AG08396 (cell line): Measurements from ENCODE around the gene COA6.
"Not testable (repeated sequence)": the region's sequence is repeated elsewhere in the genome, so short reads cannot be mapped to it uniquely, and the experiment has no call there.

Experiments used
- DNase-seq: peaks from one replicate; pipeline ENCODE4 v3.0.0; 2012; ENCODE audit warnings: low spot score, mixed read lengths

Gene COA6, protein sequence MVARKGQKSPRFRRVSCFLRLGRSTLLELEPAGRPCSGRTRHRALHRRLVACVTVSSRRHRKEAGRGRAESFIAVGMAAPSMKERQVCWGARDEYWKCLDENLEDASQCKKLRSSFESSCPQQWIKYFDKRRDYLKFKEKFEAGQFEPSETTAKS

DNA sequence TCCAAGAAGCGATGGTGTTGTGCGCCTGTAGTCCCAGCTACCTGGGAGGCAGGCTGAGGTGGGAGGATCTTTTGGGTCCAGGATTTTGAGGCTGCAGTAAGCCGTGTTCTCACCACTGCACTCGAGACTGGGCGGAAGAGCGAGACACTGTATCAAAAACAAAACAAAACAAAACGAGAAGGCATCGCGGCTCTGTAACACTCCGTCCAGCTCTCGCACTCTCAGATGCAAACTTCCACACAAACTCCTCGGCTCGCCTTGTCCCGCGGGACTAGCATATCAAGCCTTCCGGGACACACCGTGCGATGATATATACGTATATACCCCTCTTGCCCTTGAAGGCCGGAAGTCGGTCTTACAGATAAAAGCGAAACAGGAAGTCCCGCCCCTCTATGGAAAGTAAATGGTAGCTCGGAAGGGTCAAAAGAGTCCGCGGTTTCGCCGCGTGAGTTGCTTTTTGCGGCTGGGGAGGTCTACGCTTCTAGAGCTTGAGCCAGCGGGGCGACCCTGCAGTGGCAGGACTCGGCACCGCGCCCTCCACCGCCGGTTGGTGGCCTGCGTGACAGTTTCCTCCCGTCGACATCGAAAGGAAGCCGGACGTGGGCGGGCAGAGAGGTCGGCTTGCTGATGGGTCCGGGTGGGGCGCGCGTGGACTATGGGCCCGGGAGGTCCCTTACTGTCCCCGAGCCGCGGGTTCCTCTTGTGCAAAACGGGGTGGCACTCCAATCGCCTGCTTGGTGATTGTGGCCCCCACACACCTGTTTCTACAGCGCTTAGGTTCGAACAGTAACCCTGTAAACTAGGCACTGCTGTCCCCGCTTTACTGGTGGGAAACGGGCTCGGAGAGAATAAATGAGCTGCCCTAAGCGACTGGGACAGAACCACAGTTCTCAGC is at the start of gene COA6:
COA6 (plus strand) TSS at position 393 of the 895 bp plus-strand sequence; CDS start at position 404, 11 bp downstream.
- DNase-seq, result peak; percentile 86

DNA sequence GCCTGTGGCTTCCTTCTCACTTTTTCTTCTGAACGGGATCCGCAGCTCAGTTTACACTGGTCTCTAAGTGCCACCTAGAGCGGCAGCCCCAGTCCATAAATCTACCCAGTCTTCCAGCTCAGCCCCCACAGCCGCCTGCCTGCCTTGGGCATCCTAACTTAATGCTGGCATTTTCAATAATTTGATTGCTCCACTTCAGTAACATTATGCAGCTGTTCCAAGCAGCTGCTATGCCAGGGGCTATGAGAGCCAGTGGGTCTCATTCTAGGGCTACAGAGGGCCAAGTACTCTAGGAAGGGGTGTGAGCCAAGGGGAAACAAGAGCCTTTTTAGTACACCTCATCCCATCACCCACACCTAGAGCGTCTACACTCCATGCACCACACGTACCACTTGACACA is 48.4 kb upstream of the COA6 start:
- DNase-seq, result no peak

DNA sequence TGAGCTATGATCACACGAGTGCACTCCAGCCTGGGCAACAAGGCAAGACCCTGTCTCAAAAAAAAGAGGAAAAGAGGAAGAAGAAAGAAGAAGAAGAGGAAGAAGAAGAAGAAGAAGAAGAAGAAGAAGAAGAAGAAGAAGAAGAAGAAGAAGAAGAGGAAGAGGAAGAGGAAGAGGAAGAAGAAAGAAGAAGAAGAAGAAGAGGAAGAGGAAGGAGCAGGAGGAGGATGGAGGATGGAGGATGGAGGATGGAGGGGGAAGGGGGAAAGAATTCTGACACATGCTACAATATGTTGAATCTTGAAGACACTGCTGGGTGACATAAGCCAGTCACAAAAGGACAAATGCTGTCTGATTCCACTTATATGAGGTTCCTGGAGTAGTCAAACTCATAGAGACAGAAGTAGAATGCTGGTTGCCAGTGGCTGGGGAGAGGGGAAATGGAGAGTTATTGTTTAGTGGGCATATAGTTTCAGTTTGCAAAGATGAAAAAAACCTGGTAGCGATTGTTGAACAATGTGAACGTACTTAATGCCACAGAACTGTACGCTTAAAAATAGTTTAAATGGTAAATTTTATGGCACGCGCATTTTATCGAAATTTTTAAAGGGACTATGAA is 47.3 kb upstream of the COA6 start:
- no peak for DNase-seq

DNA sequence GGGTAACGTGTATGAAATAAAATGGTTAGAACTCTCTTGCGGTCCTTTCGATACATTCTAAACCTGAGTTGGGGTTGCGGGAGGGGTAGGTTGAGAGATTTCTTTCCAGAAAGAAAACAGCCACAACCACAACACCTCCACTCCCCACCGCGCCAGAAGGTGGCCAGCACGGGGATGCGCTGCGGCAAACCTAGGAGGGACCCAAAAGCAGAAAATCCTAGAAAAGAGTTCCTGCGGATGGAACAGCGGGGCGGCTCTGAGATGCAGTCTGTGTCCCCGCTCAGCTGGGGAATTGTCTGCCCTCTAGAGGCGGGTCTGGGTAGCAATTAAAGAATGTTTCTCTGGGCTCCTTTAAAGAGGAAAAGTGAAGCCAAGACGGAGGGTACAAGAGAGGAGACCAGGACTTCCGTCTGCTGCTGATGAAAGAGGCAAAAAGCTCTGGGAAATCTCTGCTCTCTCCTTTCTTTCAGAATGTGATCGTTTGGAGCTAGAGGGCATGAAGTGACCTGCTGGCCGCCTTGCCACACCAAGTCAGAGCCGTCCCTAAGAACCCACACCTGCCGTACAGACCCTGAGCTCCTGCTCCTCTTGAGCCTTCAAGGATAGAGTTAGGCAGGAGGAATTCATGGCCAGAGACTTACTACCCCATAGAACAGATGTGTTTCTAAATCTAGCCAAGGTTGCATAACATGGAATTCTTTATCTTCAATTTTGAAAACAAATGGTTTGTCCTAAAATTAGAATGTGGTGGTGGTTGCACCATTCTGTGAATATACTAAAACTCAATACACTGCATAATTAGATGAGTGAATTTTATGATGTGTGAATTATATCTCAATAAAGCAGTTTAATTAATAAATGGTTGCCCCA is 46.5 kb upstream of the COA6 start:
- DNase-seq, result peak; percentile 63

DNA sequence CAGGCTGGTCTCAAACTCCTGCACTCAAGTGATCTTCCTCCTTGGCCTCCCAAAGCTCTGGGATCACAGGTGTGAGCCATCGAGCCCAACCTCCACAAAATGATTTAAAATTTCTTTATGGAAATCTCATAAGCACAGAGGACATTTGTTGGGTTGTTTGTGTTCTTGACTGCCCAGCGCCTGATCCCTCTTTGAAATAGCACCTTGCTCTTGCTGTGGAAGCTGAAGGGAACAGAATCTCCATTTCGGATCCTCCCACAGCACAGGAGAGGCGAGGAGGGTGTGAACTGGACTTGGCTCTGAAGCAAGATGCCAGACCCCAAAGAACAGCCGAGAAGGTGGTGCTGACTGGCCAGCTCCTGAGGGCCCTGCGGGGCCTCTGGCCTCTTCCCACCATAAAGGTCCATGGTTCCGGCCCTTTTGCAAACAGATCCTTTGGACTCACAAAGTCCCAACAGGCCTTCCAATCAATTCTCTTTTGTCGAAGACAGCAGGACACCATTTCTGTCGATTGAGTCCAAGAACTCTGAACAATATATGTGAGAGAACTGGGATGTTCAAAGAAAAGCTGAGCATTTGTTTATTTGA is 45.6 kb upstream of the COA6 start:
- no peak for DNase-seq

DNA sequence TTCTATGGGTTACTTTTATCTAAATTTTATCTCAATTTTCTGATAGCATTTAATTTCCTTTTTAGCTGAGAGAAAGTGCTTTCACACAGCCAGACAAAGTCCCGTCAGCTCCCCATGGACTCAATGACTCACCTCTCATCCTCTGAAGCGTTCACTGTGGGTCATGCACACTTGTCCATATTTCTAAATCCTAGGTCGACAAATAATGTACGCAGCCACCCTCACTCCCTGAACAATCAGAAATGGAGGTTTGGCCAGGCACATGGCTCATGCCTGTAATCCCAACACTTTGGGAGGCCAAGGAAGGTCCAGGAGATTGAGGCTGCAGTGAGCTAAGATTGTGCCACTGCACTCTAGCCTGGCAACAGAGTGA is 42.4 kb upstream of the COA6 start:
- no peak for DNase-seq

DNA sequence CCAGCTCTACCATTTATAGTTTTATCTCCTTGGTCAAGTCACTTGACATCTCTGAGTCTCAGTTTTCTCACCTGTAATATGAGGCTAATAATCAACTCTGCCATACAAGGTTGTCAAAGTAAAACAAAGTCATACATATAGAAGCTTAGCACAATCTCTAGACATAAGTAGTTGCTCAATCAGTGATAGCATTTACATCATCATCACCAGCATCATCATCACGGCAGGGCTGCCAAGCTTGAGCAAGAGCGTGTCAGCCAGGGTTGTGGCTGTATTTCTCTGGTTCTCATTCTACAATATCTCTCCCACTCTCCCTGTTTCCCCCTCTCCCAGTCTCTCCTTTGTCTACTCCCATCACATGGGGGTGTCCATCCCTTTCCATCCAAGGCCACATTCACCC is 41.7 kb upstream of the COA6 start:
- DNase-seq, result no peak

DNA sequence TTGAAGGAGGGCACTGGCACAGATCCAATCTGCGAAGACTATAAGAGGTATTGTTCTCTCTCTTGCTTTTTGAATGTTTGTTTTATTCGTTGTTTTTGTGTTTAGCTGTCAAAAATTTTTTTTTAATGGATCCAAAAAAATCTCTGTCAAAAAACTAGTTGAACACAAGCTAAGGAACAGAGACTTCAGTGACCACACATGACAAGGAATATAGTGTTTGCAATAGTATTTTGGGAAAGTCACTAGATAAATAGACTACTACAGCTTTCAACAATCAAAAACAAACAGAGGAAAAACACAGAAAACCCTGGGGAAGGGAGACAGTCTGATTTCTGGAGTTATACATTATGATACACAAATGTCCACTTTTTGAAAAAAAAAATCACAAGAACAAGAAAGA is 36.9 kb upstream of the COA6 start:
- no peak for DNase-seq

DNA sequence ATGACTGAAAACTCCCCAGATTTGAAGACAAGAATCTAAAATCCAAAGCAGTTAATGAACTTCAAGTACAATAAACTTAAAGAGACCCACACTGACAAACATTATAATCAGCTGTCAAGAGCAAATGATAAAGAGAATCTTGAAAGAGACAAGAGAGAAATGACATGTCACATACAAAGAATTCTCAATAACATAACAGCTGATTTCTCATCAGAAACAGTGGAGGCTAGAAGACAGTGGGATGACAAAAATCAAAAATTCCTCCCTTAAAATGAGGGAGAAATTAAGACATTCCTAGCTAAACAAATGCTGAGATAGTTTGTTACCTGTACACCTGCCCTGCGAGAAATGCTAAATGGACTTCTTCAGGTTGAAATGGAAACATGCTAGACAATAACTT is 36.0 kb upstream of the COA6 start:
- no peak for DNase-seq

DNA sequence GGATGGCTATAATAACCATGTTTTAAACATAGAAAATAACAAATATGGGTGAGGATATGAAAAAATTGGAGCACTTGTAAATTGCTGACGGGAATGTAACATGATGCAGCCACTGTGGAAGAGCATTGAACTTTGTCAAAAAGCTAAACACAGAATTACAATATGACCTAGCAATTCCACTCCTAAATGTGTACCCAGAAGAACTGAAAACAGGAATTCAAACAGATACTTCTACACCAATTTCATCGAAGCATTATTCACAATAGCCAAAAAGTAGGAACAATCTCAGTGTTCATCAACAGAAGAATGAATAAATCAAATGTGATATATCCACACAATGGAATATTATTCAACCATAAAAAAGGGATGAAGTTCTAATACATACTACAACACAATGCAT is 32.7 kb upstream of the COA6 start:
- DNase-seq, result no peak

DNA sequence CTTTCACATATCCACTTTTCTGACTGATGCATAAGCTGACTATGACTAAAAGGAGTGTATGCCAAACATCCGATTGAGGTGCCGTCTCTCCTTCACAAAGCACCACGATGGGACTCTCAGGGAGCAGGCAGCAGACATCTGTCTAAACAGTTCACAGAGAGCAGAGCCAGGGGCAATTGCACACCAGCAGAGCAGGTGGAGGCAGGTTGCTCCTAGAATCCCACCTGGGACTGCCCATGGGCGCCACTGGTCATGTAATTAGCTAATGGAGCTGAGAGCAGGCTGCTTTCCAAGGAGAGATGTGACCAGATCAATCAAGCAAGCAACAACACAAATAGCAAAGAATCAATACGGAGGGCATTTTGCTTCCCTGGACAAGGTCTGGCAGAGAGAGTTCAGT is 30.5 kb upstream of the COA6 start:
- no peak for DNase-seq

DNA sequence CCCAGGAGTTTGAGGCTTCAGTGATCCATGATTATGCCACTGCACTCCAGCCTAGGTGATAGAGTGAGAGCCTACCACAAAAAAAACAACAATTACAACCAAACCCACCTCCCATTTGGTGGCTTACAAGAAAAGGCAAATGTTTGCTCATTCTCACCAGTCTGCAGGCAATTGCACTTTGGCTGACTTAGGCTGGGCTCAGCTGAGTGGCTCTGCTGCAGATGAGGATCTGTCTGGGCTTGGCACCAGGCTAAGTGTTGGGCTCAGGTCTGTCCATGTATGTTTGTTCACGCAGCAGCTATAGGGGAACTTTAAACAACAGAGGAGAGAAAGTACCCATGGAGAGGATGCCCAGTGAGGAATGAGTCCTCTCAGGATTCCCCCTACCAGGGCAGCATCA is 28.0 kb upstream of the COA6 start:
- no peak for DNase-seq

DNA sequence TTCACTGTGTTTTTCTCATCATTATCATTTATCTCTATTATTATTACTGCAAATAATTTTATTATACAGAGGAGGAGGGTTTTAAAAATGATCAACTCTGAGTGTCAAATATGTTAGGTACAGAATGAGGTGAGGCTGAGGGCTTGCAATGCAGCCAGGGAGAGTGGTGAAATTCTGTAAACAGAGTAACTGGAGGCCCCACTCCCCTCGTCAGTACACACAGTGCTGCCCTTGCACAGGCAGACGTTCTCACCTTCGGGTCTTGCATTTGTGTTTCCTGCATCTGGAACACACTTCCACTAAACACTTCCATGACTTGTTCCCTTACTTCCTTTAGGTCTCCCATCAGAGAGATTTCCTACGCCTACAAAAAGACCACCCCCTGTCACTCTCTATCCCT is 24.3 kb upstream of the COA6 start:
- DNase-seq, result no peak

DNA sequence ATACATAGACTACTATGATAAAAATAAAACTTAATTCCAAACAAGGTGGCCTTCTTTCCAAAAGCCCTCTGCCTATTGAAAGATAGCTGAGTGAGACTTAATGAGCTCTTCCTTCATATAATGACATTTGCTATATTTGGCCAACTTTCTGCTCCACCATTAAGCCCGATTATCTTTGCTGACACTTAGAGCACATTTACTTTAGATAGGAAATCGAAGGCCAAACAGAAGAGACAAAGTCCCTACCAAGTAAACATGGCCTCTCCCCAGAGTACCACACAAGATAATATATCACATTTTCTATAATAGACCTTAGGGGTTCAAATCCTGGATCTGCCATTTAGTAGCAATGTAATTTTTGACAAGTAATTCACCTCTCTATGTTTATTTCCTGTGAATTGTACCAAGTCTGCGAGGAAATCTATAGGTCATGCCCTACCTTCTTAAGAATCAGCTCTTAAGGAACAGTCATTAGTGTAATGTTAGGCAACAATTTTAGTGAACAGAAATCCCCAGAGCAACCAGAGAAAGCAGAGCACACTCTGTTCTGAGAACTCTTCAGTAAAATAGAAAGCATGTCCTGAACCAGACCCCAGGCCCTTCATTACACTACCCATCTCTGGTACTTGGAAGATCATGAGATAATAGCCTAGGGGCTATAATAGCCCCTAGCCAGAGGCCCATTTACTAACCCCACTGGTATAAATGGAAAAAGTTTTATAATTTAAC is 17.3 kb upstream of the COA6 start:
- no peak for DNase-seq

DNA sequence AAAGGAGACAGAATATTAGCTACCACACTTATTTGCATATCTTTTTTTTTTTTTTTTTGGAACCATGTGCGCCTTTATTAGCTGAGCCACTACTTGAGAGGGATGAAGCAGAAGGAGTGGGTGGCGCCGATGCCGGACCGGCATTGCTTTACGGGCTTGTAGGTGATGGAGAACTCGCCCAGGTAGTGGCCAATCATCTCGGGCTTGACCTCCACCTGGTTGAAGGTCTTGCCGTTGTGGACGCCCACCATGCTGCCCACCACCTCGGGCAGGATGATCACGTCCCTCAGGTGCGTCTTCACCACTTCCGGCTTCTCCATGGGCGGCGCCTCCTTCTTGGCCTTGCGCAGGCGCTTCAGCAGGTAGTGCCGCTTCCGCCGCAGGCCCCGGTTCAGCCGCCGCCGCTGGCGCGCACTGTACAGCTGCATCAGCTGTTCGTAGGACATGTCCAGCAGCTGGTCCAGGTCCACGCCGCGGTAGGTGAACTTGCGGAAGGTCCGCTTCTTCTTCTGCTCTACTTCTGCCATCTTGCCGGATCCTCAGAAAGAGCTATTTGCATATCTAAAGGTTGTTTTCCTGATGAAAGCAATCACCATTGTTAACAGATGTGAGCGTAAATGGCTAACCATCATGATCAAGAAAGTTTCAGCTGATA is 16.5 kb upstream of the COA6 start:
- not testable (repeated sequence) for DNase-seq

DNA sequence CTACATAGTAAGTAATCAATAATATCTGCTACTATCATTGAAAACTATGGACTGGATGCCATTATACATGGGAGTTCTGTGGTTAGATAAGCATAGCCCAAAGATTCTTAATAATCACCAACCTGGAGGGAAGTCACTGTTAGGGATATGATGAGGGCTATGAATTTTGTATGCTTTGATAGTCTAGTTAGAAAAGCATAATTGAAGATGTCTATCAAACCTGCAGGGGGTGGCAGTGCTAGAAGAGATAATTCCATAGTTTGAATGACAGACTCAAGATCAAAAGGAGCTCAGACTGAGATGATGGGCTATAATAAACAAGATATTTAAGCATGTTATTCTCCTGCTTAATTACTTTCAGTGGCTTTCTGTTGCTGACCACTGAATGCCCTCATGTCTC is 15.4 kb upstream of the COA6 start:
- no peak for DNase-seq

DNA sequence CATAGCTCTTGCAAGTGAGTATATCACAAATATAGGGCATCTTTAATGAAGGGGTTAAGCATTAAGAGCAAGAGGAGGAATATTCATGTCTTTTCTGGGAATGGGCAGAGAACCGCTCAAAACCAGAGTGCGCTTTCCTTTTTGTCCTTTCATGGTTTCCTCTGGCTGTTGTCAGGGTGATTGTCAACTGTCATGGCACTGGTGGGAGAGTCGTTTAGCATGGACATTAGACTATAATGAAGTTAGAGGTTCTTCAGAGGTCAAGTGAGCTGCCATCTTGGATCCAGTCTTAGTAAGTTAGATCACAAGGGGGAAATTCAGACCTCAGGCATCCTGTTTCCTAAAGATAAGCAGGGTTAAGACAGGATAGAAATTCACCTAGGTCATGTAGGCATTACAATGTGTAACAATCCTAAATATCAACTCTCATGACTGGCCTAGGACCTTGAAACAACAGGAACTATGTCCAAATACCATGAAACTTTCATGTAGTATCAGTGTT is 12.1 kb upstream of the COA6 start:
- no peak for DNase-seq

DNA sequence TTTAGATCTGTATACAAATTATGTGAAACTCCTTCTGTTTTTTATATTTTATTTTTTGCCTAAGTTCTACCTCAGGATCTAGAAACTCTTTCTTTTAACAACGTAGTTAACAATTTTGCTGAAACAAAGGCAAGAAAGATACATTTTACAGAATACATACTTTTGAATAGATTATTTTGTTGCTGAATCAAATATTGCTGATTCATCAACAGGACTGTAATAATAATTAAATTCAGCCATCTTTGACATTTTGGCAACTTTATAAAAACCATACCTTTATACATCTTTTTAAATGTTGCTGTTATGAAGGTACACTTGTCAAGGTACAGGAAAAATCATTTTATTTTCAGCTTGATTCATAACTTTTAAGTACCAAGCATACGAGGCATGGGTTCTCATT is 10.7 kb upstream of the COA6 start:
- DNase-seq, result no peak

DNA sequence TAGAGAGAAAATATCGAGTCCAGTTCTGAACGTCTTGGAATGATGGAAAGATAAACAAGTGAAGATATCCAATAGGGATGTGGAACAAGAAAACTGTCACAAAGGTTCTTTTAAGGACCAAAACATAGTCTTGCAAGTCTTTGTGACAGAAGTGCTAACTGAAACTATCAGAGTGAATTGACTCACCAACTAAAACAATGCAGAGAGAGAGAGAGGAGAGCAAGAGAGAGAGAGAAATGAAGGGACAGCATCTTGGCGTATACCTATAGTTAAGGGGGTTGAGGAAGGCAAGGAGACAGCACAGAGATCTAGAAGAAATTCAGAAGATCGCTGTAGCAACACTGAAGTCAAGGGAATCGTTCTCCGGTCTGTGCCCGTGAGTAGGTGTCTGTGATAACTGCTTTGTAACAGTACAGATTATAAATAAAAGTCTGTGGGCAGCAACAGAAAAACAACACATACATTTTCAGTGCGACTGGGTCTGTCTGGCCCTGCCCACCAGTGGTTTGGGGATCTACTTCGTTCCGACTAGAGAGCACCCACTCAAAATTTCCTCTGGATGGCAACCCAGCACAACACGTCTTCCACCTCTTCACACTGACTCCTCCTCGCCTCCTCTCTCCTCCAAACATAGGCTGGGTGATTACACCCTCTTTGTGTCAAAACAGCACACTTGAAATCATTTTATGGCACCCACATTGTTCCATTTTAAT is 4.8 kb upstream of the COA6 start:
- no peak for DNase-seq

DNA sequence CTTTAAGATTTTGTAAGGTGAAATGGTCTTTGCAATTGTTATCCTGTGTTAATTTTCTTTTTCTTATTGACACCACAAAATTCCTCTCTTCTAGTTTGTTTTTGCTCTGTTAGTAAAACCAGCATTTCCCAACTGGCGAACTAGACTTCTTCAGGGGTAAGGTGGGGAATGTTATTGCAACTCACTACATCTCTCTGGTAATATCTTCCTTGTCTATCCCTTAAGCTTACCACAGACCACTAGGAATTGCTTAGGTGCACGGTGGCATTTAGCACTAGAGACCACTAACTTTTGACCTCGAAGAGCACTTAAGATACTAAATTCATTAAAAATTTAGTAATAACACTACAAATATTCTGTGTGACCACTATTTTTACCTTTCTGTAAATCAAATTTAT is 4.2 kb upstream of the COA6 start:
- DNase-seq, result no peak
